BE2C (cell line): ENCODE data around the gene DGLUCY.

ENCODE experiments used
- DNase-seq: peaks from one replicate; pipeline ENCODE4 v3.0.0-alpha.2; 2020
- H3K27me3 ChIP-seq: fragments of 250-450 bp; sonication (Bioruptor Pico); 2 replicates; pipeline ENCODE4 v1.5.1; 2020; ENCODE audit warnings: mild to moderate bottlenecking
- H3K36me3 ChIP-seq: fragments of 250-450 bp; sonication (Bioruptor Pico); 2 replicates; pipeline ENCODE4 v1.5.1; 2020; ENCODE audit warnings: mild to moderate bottlenecking
- H3K4me1 ChIP-seq: fragments of 250-450 bp; sonication (Bioruptor Pico); 2 replicates; pipeline ENCODE4 v1.5.1; 2020
- H3K4me3 ChIP-seq: 2 replicates; pipeline ENCODE4 v1.5.1; 2011; ENCODE audit warnings: low read depth, low read length
- H3K9me3 ChIP-seq: fragments of 250-450 bp; sonication (Bioruptor Pico); 2 replicates; pipeline ENCODE4 v1.5.1; 2020
- TF ChIP-seq, protein P1 (sequence below): IDR thresholded peaks from 2 replicates; pipeline ENCODE4 v1.5.1; 2012; ENCODE audit warnings: mild to moderate bottlenecking, low read depth, low read length

Gene DGLUCY

DNA sequence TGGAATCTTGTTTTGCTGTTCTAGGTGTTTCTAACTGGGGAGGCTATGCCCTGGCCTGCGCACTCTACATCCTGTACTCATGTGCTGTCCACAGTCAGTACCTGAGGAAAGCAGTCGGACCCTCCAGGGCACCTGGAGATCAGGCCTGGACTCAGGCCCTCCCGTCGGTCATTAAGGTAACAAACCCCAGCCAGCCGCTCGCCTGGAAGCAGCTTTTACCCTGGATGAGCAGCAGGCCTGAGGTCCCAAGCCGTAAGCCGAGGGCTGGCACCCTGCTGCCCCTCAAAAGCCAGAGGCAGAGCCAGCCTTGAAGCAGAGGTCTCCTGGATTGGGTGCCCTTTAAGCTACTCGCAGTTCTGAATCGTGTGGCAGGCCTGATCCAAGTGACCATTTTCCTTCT, 101.5 kb downstream of the DGLUCY start:
- Histone ChIP-seq H3K4me1 (no peaks in the 10 kb centered on the region; the same call in 1 of the 2 replicates), H3K4me3 (no peak overlapping the region), H3K9me3 (no peaks in the 10 kb centered on the region), H3K27me3 (no peaks in the 10 kb centered on the region), H3K36me3 (no peaks in the 10 kb centered on the region; the same call in 1 of the 2 replicates)
- TF ChIP-seq, protein P1, sequence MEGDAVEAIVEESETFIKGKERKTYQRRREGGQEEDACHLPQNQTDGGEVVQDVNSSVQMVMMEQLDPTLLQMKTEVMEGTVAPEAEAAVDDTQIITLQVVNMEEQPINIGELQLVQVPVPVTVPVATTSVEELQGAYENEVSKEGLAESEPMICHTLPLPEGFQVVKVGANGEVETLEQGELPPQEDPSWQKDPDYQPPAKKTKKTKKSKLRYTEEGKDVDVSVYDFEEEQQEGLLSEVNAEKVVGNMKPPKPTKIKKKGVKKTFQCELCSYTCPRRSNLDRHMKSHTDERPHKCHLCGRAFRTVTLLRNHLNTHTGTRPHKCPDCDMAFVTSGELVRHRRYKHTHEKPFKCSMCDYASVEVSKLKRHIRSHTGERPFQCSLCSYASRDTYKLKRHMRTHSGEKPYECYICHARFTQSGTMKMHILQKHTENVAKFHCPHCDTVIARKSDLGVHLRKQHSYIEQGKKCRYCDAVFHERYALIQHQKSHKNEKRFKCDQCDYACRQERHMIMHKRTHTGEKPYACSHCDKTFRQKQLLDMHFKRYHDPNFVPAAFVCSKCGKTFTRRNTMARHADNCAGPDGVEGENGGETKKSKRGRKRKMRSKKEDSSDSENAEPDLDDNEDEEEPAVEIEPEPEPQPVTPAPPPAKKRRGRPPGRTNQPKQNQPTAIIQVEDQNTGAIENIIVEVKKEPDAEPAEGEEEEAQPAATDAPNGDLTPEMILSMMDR: no peak
- no peak for DNase-seq

DNA sequence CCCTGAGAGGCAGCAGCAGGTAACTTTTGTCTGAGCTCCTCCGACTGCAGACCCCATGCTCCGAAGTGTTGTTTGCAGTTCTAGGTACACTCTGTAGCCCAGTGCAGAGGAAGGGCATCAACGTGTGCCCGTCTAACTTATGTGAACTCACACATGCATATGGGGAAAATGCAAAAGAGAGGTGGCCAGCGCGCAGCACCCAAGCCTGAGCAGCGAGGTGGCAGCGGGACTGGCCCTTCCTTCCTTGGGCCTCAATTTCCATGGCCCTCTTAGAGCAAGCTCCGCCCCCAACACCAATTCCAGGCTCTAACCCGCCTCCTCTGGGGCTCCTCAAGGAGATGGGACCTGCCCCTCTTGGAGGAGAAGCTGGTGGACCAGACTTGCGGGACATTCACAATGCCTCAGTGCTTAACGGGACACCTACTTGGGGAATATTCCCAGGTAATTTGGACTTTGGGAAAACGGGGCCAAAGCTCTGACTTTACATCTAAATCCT, 102.9 kb downstream of the DGLUCY start:
- Histone ChIP-seq H3K27me3 (no peaks in the 10 kb centered on the region), H3K9me3 (no peaks in the 10 kb centered on the region), H3K4me1 (no peaks in the 10 kb centered on the region; the same call in 1 of the 2 replicates), H3K36me3 (no peaks in the 10 kb centered on the region; the same call in 1 of the 2 replicates), H3K4me3 (no peak overlapping the region)
- TF ChIP-seq, protein P1: no peak
- no peak for DNase-seq

DNA sequence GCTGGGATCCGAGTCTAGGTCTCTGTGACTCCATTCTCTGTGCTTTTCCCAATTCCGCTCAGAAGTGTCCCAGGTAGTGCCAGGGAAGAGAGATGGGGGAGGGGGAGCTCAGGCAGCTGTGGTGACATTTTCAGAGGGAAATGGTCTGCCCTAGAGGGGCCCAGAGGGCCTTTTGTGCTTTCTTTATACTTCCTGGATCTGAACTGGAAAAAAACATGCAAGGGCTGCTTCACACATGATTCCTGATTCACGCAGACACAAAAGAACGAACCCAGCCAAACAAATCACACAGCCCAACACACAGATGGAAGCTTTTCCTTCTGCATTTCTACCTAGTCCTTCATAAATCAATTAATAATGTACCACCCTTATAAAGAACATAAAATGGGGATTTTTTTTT, 104.1 kb downstream of the DGLUCY start:
- Histone ChIP-seq H3K4me3 (no peak overlapping the region), H3K36me3 (no peaks in the 10 kb centered on the region; the same call in 1 of the 2 replicates), H3K9me3 (no peaks in the 10 kb centered on the region), H3K4me1 (no peaks in the 10 kb centered on the region; the same call in 1 of the 2 replicates), H3K27me3 (no peaks in the 10 kb centered on the region)
- TF ChIP-seq, protein P1: no peak
- no peak for DNase-seq

DNA sequence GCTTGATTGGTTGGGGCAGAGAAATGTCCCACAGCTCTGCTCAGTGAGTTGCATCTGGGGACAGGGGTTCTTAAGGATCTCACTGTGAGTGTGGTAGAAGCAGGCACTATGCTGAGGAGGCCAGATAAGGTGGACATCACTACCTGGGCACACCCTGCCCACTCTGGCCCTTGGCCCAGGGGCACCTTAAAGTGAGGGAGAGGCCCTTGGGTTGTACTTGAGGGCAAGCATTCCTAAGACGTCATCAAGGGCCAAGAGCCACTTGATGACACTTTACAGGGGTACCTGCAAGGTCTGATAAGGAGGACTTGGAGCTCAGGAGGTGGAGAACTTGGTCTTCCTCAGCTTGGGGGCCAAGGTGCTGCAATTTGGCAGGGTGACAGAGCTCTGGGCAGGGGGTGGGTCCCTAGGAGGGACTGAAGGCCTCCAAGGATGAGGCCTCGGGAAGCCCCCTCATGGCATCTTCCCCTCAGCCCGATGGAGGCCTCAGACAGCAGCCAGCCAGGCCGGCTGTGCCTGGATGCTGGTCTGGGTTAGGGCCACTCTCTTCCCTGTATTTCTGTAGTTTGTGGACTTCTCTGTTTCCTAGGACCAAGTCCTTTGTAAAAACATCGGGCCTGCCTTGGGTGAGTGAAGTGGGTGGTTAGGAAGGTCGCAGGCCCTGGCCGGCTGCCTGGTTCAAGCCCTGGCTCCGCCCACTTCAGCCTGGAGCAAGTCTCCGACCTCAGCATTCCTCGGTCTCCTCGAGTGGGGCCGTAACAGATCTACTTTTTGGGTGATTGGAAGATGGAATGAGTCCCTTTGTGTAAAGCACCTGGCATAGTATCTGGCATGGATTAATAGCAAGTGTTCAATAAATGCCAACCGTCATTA, 105.9 kb downstream of the DGLUCY start:
- no peaks in the 10 kb centered on the region for H3K9me3 ChIP-seq
- no peaks in the 10 kb centered on the region; the same call in 1 of the 2 replicates for H3K4me1 ChIP-seq
- H3K4me3 ChIP-seq: no peak overlapping the region
- no peaks in the 10 kb centered on the region for H3K27me3 ChIP-seq
- DNase-seq: no peak
- TF ChIP-seq, protein P1: no peak
- no peaks in the 10 kb centered on the region; the same call in 1 of the 2 replicates for H3K36me3 ChIP-seq

DNA sequence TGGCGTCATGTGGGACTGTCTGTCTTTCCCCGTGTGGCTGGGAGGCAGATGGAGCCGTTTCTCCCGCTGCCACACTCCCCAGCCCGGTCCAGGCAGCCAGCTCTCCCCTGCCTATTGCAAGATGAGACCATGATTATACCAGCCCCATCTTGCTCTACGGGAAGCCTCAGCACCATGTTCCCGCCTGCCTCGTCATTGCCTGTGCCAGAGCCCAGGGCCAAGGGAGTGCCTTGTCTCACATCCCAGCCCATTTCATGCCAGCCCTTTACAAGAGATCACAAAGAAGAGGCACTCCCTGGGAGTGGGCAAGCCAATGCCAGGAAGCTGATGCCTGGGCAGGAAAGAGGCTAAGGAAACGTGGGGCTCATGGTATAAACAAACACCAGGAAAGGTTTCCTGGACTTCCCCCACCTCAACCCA, 106.7 kb downstream of the DGLUCY start:
- Histone ChIP-seq H3K27me3 (no peaks in the 10 kb centered on the region), H3K36me3 (no peaks in the 10 kb centered on the region; the same call in 1 of the 2 replicates), H3K4me3 (no peak overlapping the region), H3K4me1 (no peaks in the 10 kb centered on the region; the same call in 1 of the 2 replicates), H3K9me3 (no peaks in the 10 kb centered on the region)
- DNase-seq: no peak
- TF ChIP-seq, protein P1: no peak

DNA sequence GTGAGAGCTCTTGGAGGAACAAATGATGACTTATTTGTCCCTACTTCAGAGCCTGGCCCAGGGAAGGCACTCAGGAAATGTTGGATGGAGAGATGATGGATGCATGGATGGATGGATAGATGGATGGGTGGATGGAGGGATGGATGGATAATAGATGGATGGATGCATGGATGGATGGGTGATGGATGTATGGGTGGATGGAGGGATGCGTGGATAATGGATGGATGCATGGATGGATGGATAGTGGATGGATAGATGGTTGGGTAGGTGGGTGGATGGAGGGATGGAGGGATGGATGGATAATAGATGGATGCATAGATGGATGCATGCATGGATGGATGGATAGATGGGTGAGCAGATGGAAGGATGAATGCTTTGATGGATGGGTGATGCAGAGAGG, 107.4 kb downstream of the DGLUCY start:
- Histone ChIP-seq H3K36me3 (no peaks in the 10 kb centered on the region), H3K27me3 (no peaks in the 10 kb centered on the region), H3K4me1 (no peaks in the 10 kb centered on the region; the same call in 1 of the 2 replicates), H3K4me3 (no peak overlapping the region), H3K9me3 (no peaks in the 10 kb centered on the region)
- DNase-seq: no peak
- TF ChIP-seq, protein P1: no peak
